ENCODE results near the gene MACO1.

- no peak for TF ChIP-seq TAF1 (IDR thresholded peaks at IDR 0.05; ENCODE audit: borderline replicate concordance, low read depth, low read length)
- no peak for TF ChIP-seq POLR2A (IDR thresholded peaks at IDR 0.05; ENCODE audit: low read depth, low read length)
These were observed 55.1 kb downstream of the MACO1 start for GRCh38 chr1:25485536-25486411.

Measured in GM12892 (cell line).